VCaP (cell line): ENCODE results near the gene ZNFX1.
A peak's percentile ranks its signal among the peaks of the same experiment; 100 is the strongest.

Experiments
- H3K27ac ChIP-seq: fragments of 450-650 bp; 2 replicates; pipeline ENCODE4 v1.5.1; 2017
- TF ChIP-seq, protein P1 (sequence below): fragments of 450-650 bp; conservative IDR thresholded peaks from 2 replicates; pipeline ENCODE4 v1.5.1; 2017; ENCODE audit warnings: mild to moderate bottlenecking, moderate library complexity

Gene ZNFX1

GRCh38 chr20:49291200-49291599, 13.3 kb upstream of the ZNFX1 start:
- TF ChIP-seq, protein P1, sequence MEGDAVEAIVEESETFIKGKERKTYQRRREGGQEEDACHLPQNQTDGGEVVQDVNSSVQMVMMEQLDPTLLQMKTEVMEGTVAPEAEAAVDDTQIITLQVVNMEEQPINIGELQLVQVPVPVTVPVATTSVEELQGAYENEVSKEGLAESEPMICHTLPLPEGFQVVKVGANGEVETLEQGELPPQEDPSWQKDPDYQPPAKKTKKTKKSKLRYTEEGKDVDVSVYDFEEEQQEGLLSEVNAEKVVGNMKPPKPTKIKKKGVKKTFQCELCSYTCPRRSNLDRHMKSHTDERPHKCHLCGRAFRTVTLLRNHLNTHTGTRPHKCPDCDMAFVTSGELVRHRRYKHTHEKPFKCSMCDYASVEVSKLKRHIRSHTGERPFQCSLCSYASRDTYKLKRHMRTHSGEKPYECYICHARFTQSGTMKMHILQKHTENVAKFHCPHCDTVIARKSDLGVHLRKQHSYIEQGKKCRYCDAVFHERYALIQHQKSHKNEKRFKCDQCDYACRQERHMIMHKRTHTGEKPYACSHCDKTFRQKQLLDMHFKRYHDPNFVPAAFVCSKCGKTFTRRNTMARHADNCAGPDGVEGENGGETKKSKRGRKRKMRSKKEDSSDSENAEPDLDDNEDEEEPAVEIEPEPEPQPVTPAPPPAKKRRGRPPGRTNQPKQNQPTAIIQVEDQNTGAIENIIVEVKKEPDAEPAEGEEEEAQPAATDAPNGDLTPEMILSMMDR, result no peak
- no peak overlapping the region for H3K27ac ChIP-seq

GRCh38 chr20:49290608-49291191, 12.8 kb upstream of the ZNFX1 start:
- peak overlapping the region; percentile 94; the same call in 1 of the 2 replicates for H3K27ac ChIP-seq
- TF ChIP-seq, protein P1, result no peak

- TF ChIP-seq, protein P1, result no peak
- peak overlapping the region; percentile 94 for H3K27ac ChIP-seq
Measured at GRCh38 chr20:49288784-49289696, 11.2 kb upstream of the ZNFX1 start.

DNA sequence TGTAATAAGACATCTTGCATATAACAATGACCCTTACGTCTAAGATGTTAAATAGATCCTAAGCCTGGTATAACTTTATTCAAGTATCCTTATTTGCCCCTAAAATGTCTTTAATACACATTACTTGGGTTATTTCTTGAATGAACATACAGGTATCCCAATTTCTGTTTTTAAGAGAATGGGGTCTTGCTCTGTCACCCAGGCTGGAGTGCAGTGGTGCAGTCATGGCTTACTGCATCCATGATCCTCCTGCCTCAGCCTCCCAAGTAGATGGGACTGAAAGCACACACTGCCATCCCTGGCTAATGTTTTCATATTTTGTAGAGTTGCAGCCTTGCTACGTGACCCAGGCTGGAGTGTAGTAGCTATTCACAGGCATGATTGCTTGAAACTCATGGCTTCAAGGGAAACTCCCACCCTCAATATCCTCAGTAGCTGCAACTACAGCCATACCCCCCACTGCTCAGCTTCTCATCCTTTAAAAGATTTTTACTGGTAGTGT, 10.4 kb upstream of the ZNFX1 start:
- H3K27ac ChIP-seq, result peak overlapping the region; percentile 94
- TF ChIP-seq, protein P1, result no peak

- peak overlapping the region; percentile 94; the same call in 1 of the 2 replicates for H3K27ac ChIP-seq
- TF ChIP-seq, protein P1, result no peak
Measured at GRCh38 chr20:49287555-49288249, 9.8 kb upstream of the ZNFX1 start.

DNA sequence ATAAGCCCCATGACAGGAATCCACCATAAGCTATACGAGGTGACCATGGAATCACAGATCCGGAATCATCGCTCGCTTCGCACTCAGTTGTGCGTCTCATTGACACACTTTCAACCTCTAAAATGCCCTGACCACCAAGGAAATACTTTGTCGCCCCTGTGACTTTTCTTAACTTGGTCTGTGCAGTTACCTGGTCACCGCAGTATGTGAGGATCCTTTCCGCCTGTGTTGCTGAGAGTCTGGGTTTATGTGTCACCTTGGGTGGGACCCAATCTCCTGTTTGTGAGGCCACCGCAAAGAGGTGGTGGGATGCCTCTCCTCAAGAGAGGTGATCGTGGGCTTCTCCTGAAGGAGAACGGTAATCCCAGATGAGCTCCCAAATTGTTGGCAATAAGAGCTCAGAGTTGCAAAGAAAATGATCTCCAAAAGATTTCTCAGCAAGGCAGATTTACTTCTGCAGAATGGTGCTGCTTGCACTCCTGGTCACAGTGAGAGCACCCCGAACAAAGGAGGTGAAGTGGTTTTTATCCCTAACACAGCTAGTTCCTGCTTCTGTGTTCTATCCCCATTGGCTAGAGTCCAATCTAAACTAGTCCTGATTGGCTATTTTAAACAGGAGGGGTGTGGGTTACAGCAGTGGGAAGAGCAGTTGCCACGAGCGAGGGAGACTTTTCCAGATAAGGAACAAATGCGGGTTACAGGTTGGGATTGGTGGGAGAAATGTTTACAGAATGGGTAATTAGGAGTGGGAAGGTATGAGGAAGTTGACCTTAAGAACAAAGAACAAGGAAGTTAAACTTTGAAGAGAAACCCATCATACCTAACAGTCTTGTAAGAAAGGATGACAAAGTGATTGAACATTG, 9.1 kb upstream of the ZNFX1 start:
- peak overlapping the region; percentile 94 for H3K27ac ChIP-seq
- TF ChIP-seq, protein P1, result no peak
